NCI-H128 (cell line): ENCODE results near the gene PDE6A.
"Not testable (repeated sequence)": the region's sequence is repeated elsewhere in the genome, so short reads cannot be mapped to it uniquely, and the experiment has no call there.

ENCODE experiments used
- DNase-seq: peaks from one replicate; lab custom pipeline; 2025; ENCODE audit not compliant: unreplicated experiment; lab: John Stamatoyannopoulos, UW

Gene PDE6A

DNA sequence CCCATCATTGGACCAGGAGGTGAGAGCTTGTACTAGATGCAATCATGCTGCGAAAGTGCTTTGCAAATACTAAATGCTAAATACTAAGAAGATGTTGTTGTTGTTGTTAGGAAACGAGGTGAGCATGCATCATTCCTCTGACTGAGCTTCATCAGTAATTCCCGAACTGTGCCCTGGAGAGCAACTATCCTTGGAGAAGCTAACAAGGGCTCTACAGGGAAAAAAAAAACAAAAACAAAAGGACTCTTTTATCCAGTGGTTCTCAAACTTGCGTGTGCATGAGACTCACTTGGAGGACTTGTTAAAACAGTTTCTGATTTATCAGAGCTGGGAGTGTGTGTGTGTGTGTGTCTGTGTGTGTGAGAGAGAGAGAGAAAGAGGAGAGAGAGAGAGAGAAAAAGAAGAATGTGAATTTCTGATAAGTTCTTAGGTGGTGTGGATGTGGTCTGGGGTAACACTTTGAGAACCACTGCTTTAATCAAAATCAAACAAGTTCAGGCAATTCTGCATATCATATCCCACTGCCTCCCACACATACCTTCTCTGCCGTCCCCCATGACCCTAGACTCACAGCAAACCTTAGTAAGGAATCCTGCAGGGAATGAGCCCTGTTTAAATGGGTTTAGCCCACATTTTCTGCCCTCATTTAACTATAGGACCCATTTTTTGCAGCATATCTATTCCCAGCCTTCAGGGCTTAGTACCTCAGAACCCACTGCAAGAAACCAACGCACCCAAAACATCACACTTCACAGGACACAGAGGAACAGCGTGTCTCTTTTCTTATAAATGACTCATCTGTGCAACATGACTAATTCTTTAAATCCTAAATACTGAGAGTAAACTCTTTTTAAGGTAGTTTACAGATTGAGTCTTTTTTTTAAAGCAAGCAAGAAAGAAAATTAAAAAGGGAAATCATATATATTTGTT lies 48.9 kb downstream of the PDE6A start:
- no peak for DNase-seq

DNA sequence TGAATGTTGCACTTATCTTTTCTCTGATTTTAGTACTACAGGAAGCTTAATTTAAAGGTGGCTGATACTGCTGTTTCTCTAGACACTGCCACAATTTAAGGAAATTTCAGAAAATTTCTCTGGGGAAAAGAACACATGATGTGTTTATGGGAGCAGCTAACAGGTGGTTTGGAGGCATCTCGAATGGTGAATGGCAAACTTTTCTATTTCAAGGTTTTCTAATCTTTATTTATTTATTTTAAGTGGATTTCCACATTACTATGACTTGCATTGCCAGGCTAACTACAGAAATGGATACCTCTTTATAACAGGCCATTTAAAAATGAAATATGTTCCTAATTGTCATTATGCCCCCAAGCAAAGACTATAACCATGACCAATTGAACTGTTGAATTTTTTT lies 50.4 kb downstream of the PDE6A start:
- no peak for DNase-seq

DNA sequence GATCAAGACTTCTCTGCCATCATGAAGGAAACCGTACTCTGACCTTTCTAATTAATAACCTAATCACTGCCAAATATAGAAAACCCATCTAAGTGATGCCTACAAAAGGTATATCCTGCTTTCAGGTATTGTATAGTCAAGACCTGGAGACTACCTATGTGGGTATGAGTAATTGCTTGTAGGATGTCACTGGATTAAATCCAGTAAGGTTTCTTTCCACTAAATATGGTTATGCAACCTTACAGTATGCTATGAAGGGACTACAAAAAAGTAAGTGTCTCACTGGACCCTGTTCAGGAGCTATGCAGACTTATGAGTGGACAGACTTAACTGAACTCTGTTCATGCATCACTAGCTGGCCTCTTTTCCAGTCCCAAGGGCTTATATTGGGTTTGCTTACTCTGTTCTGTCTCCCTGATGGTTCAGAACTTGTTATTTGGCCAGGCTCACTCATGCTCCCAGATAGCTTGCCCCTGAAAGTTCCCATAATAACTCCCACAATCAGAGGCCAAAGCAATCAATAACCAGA lies 51.1 kb downstream of the PDE6A start:
- no peak for DNase-seq

DNA sequence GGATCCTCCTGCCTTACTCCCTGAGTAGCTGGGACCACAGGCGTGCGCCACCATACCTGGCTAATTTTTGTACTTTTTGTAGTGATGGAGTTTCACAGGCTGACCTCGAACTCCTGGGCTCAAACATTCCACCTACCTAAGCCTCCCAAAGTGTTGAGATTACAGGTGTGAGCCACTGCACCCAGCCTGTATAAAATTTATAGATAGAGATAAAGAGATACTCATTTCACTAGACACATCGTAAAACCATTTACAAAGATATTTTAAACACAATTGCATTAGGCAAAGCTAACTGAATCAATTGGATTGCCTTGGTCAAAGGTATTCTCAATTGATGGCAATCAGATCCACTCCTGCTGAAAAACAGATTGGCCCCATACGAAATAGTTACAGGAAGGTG lies 52.0 kb downstream of the PDE6A start:
- DNase-seq = no peak

DNA sequence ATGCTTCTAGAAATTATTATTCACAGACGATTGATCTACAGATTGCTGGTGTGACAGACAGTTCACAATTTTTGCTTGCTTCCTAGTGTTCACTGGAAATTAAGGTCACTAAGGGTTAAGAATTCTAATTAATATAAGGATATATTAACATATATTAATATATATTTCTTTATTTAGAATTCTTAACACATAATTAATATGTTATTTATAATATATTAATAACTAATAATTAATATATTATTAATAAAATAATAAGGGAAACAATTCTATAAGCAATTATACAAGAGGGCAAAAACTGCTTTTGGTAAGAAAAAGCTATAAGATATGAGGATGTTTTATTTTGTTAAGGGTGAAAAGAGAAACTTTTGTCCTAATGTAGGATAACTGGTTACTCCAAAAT lies 56.3 kb downstream of the PDE6A start:
- DNase-seq = no peak

DNA sequence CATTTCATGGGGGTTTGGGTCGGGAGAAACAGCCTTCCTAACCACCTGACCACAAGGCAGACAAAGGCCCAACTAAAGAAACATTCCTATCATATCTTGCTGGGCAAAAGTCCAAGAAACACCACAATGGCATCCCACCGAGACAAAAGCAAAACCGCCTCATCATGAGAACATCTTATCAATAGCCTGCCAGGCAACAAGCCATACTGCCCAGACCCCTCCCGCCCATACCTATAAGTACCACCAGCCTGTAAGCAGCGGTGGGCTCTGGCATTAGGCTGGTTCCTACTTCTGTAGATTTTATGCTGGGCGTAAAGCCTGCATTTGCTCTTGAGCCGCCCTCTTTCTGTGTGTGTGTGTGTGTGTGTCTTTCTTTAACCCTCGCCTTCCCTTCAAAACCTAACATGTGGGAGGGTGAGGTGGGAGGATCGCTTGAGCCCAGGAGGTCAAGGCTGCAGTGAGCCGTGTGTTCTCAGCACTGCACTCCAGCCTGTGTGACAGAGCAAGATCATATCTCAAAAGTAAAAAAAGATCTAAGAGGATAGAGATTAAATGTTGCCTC lies 56.9 kb downstream of the PDE6A start:
- DNase-seq = no peak

DNA sequence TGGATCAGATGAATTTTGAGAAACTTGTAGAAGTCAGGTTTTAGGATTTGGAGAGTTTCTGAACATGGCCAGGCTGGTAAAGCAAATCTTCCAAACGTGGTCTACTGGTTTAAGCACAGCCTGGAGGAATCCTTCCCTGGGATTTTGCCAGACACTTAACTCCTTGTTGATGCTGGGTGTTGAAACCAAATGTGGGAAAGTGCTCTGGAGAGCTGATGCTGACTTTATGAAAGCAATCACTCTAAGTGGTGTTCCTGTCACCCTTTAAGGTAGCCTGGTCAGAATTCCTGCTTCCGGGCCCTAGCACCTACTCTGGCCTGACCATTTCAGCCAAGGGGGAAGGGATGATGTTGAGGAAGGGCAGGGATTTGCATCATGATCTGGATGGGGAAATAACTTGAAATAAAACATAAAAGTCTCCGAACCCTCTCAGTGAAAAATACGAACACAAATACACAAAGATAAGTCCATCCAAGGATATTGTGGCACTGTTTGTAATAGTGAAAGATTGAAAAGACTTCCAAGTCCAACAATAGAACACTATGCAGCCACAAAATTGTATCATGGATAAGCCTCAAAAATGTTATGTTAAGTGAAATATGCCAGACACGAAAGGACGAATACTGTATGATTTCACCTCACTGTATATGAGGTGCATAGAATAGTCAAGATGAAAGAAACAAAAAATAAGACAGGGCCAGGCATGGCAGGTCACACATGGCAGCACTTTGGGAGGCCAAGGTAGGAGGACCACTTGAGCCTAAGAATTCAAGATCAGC lies 57.7 kb downstream of the PDE6A start:
- DNase-seq = no peak

DNA sequence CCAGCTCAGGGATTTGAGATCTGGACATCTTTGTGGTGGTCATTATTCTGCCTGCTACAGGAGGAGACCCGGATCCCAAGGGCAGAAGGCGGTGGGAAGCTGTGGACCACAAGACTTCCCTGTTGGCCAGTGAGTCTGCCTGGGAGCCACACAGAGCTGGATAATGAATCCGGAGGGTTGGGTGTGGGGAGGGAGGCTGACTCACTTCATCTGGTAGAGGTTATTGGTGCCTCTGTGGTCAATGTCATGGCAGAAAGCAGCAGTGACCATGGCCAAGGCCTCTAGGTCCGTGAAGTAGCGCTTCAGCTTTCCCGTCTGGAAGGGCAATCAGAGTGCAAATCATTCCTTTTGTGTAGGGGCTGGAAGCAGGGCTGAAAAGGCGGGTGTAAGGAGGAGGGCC lies 58.5 kb downstream of the PDE6A start:
- DNase-seq = no peak

DNA sequence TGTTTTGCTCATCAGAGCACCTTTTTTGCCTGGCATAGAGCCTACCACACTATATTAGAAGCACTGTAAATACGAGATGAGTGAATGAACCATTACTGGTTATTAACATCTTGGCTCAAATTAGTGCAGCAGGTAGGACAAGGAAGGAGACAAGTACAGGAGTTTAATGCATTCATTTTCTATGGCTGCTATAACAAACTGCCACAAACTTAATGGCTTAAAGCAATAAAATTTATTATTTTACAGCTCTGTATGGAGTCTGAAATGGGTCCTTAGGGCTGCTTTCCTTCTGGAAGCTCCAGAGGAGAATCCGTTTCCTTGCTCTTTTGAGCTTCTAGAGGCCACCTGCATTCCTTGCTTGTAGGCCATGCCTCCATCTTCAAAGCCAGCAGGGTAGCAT lies 59.1 kb downstream of the PDE6A start:
- no peak for DNase-seq

DNA sequence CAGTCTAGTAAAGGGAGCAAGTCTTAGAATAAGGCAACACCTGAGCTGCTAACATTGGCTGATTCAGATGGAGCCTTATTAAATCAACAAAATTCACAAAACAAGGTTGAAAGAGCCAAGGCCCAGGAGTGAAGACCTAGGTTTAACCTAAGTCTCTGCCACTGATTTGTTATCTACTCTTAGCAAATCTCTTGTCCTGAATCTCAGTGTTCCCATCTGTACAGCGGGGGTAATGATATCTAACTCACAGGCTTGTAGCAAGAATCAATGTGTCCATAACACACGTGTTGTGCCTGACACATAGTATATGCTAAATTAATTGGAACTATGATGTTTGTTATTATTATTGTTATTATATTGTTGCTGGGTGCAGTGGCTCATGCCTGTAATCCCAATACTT lies 61.0 kb downstream of the PDE6A start:
- DNase-seq = no peak

DNA sequence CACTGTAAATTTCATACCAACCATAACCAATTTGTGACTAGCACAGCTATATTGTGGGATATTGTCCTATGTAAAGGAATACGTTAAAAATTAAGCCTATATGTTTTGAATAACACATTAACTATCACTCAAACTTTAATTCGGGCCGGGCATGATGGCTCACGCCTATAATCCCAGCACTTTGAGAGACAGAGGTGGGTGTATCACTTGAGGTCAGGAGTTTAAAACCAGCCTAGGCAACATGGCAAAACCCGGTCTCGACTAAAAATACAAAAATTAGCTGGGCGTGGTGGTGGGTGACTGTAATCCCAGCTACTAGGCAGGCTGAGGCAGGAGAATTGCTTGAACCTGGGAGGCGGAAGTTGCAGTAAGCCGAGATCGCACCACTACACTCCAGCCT lies 62.0 kb downstream of the PDE6A start:
- not testable (repeated sequence) for DNase-seq

DNA sequence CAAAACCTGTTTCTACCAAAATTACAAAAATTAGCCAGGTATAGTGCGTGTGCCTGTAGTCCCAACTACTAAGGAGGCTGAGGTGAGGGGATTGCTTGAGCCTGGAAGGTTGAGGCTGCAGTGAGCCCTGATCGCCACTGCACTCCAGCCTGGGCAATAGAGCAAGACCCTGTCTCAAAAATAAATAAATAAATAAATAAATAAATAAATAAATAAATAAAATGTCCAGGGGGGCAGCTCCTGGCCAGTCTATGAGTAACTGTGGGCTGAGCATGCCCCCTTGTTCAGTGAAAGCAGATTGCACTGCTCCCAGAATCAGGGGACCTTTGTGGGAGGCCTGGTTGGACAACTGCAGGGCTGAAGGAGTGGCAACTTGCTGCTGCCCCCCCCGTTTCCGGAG lies 62.7 kb downstream of the PDE6A start:
- DNase-seq = no peak

DNA sequence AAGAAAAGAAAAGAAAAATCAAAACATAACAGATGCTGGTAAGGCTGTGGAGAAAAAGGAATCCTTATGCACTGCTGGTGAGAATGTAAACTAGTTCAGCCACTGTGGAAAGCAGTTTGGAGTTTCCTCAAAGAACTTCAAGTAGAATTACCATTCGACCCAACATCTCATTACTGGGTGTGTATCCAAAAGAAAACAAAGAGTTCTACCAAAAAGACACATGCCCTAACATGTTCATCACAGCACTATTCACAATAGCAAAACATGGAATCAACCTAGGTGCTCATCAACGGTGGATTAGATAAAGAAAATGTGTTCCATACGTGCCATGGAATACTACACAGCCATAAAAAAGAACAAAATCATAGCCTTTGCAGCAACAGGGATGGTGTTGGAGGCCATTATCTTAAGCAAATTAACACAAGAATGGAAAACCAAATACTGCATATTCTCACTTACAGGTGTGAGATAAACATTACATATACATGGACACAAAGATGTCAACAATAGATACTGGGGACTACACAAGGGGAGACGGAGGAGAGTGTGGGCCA lies 63.4 kb downstream of the PDE6A start:
- DNase-seq = no peak

DNA sequence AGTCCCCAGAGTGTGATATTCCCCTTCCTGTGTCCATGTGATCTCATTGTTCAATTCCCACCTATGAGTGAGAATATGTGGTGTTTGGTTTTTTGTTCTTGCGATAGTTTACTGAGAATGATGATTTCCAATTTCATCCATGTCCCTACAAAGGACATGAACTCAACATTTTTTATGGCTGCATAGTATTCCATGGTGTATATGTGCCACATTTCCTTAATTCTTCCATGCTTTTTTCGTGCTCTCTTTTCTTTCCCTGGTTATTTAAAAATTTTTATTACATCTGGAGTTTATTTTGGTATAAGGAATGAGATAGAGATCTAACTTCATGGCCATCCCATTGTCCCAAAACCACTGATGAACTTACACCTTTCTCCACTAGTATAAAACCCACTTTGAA lies 65.0 kb downstream of the PDE6A start:
- not testable (repeated sequence) for DNase-seq

DNA sequence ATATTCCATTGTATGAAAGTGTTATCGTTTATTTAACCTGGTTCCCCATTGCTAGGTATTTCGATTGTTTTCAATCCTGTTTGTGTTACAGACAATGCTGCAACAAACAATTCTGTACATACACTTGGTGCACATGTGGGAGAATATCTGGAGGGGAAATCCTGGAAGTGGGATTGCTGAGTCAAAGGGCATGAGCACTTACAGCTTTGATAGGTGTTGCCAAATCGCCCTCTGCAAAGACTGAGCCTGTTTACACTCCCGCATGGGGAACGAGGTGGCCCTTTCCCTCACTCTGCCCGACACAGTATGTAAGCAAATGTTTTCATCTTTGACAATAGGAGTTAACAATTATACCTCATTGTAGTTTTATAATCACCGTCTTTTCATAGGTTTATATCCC lies 66.2 kb downstream of the PDE6A start:
- DNase-seq = no peak

DNA sequence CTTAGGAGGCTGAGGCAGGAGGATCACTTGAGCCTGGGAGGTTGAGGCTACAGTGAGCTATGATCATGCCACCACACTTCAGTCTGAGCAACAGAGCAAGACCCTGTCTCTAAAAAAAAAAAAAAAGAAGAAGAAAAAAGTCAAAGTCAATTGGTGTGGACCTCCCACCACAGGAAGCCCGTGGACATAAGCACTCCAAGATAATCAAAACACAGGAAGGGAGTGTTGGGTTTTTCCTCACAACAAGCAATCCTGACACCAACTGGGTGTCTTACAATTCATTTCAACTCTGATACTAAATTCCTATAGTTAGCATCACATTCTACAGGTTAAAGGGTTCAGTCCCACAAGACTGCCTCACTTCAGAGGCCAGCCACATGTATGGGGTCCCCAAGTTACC lies 70.7 kb downstream of the PDE6A start:
- DNase-seq = no peak

DNA sequence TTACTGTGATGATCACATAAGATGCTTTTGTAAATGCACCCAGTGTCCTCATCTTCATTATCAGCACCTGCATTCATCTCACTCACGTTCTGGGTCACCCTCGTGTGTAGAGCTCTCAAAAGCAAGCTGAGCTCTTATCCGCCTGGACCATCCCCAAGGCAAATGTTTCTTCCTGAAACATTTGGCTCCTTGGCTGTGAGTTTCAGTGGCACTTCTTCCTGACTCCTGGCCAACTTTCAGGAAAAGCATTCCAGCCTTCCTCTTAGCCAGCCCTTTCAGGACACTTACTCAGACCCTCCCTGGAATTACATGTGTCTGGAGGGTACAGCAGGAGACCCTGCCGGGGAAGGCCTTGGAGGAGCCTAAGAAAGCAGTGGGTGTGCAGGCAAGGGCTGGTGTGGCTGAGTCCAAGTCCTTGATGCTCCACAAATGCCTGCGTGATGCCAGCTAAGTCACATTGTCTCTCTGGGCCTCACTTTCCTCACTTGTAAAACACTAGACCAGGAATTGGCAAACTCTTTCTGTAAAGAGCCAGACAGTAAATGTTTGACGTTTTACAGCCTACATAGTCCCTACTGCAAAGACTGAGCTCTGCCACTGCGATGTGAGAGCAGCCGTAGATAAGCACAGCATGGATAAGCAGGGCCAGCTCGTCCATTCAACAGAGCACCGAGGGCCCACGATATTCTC lies 72.1 kb downstream of the PDE6A start:
- no peak for DNase-seq

DNA sequence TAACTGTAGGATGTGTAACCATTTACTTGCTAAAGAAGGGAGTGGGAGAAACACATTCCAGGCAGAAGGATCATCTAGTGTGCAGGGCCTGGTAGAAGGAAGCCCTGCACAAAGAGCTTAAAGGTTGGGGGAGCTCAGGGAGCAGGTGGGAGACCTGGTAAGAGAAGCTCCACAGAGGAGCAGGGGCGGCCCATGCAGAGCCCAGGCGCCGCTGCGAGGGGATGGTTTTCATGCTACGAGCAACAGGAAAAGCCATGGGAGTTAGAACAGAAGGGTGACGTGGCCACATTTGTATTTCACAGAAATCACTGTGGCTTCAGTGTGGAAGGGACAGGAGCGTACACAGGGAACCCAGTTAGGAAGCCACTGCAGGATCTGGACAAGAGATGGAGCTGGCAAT lies 73.1 kb downstream of the PDE6A start:
- no peak for DNase-seq

DNA sequence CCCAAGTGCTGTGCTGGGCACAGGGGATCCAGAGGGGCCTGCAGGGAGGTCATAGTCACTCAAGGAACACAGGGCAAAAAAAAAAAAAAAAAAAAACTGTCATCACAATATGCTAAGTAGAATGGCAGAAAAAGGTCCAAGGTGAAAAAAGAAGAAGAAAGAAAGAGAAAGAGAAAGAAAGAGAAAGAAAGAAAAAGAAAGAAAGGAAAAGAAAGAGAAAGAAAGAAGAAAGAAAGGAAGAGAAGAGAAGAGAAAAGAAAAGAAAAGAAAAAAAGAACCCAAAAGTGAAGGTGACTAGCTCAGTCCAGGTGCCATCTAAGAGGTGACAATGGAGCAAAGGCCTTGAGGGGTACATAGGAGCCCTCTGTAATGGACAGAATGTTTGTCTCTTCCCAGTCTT lies 73.9 kb downstream of the PDE6A start:
- DNase-seq = no peak

DNA sequence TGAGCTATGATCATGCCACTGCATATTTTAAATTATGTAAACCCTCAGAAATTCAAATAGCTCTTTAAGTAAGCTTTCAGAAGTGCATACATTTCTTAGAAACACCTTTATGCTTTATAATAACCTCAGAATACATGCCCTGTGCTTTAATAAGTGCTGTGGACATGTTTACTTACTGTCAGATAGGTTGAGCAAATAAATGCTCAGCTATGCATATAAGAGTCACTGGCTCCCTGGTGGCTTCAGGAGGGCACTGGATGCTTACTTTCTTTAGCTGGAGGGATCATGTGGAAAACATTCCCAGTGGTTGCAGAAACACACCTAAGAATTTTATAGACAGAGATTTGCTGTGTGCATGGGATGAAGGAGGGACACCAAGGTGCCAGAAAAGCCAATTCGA lies 74.4 kb downstream of the PDE6A start:
- no peak for DNase-seq

DNA sequence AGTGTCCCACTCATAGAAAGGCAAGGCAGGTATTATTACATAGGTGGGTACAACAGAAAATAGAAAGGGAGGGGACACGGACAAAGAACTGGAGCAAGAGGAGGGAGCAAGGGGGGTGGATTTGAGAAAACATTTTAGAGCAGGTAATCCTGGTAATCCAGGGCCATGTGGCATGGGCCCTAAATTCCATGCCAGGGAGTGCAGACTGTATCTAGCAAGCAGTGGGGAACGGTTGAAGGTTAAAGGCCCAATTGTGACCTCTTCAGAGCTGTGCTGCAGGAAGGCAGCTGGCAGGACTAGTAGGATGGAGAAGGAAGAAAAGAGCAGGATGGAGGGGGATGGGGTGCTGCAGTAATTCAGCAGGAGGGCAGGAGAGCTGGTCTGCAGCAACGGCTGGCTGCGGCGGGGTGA lies 75.2 kb downstream of the PDE6A start:
- DNase-seq = no peak
